Endothelial cell of umbilical vein (primary cell): ENCODE measurements around the gene CD300LD. TPM values are rescaled to one million over a fixed set of nuclear protein-coding genes. Genes with fewer than 3 reads are reported as not detected.

Source experiments
- BruUV-seq: library from RNA; stranded (reverse); fragments of 400-500 nt; replicated peaks from 2 replicates; lab custom pipeline; 2021; lab: Mats Ljungman, UMichigan
- CTCF ChIA-PET: fragments of 300-600, 350-600 bp; sonication (Branson Sonifier 250); formaldehyde crosslinking; loops from one replicate; lab custom pipeline; 2021; ENCODE audit warnings: antibody characterized with exemption, inconsistent platforms; lab: Charles Lee
- POLR2A ChIA-PET: fragments of 300-600, 350-600 bp; sonication (Branson Sonifier 250); formaldehyde crosslinking; loops from one replicate; lab custom pipeline; 2021; ENCODE audit warnings: antibody characterized with exemption, inconsistent platforms; lab: Charles Lee
- DNase-seq: peaks from one replicate; pipeline ENCODE4 v3.0.0-alpha.2; 2011; ENCODE audit warnings: low read depth, low spot score
- FAIRE-seq: peaks from 2 replicates; lab custom pipeline; 2011; peaks lifted over from hg19 to GRCh38; lab: Jason Lieb, UNC
- H2AFZ ChIP-seq: 2 replicates; pipeline ENCODE4 v1.6.0; 2012; ENCODE audit warnings: low read depth, low read length, control low read depth, inconsistent platforms
- H3K27ac ChIP-seq: 2 replicates; pipeline ENCODE4 v1.5.1; 2011; ENCODE audit warnings: low read depth, mild to moderate bottlenecking, control low read depth, low read length, moderate library complexity; ENCODE audit not compliant: insufficient read depth
- H3K27me3 ChIP-seq, 2 experiments: 2 replicates each; pipeline versions ENCODE4 v1.6.0 to v1.6.1; 2011; ENCODE audit warnings: low read length in 2 of 2, mixed read lengths in 1 of 2; ENCODE audit not compliant: control insufficient read depth in 2 of 2, insufficient read depth in 2 of 2
- H3K36me3 ChIP-seq, 2 experiments: 2 replicates in 1 of 2; 3 replicates in 1 of 2; pipeline ENCODE4 v1.5.1; 2011; ENCODE audit warnings: low read length in 2 of 2, mild to moderate bottlenecking in 1 of 2, moderate library complexity in 1 of 2; ENCODE audit not compliant: control insufficient read depth in 2 of 2, insufficient read depth in 2 of 2; ENCODE audit errors: extremely low read depth in 1 of 2
- H3K4me1 ChIP-seq: 3 replicates; pipeline ENCODE4 v1.5.1; 2011; ENCODE audit warnings: mild to moderate bottlenecking, low read length; ENCODE audit not compliant: control insufficient read depth, insufficient read depth; ENCODE audit errors: extremely low read depth
- H3K4me2 ChIP-seq: 2 replicates; pipeline ENCODE4 v1.6.1; 2011; ENCODE audit warnings: low read length, control low read depth, mixed read lengths; ENCODE audit not compliant: insufficient read depth
- H3K4me3 ChIP-seq, 3 experiments: fragments of 200-600 bp in 1 of 3; sonication (generic), shearing (Covaris generic) in 1 of 3; replicated peaks in 1 of 3; 2 replicates each; pipeline ENCODE4 v1.5.1; 2011 to 2016; ENCODE audit warnings: control low read depth in 3 of 3, low read length in 3 of 3, mild to moderate bottlenecking in 2 of 3, inconsistent platforms in 1 of 3, low read depth in 1 of 3, moderate library complexity in 1 of 3; ENCODE audit not compliant: insufficient read depth in 1 of 3
- H3K79me2 ChIP-seq: 2 replicates; pipeline ENCODE4 v1.6.0; 2012; ENCODE audit warnings: low read length, inconsistent platforms; ENCODE audit not compliant: control insufficient read depth, insufficient read depth
- H3K9ac ChIP-seq: replicated peaks from 2 replicates; pipeline ENCODE3; 2011; ENCODE audit warnings: low read length, control low read depth; ENCODE audit not compliant: insufficient read depth; ENCODE audit errors: extremely low read depth
- H3K9me1 ChIP-seq: replicated peaks from 3 replicates; pipeline ENCODE4 v1.6.0; 2011; ENCODE audit warnings: mild to moderate bottlenecking, low read length; ENCODE audit not compliant: control insufficient read depth, insufficient read depth; ENCODE audit errors: extremely low read depth
- H3K9me3 ChIP-seq: replicated peaks from 2 replicates; pipeline ENCODE4 v1.5.1; 2012; ENCODE audit warnings: low read length, inconsistent platforms; ENCODE audit not compliant: control insufficient read depth, insufficient read depth
- H4K20me1 ChIP-seq: replicated peaks from 2 replicates; pipeline ENCODE3; 2011; ENCODE audit warnings: mild to moderate bottlenecking, low read length; ENCODE audit not compliant: control insufficient read depth, insufficient read depth; ENCODE audit errors: extremely low read depth
- CTCF ChIP-seq, 2 donors: IDR thresholded peaks; 1 replicate in 1 of 2; 2 replicates in 1 of 2; pipeline ENCODE4 v1.5.1; 2011; ENCODE audit warnings: low read length in 2 of 2, mild to moderate bottlenecking in 2 of 2, moderate library complexity in 2 of 2, control low read depth in 1 of 2, inconsistent platforms in 1 of 2, low read depth in 1 of 2; ENCODE audit not compliant: insufficient read depth in 1 of 2; ENCODE audit errors: extremely low read depth in 1 of 2
- EZH2 ChIP-seq: IDR thresholded peaks from 2 replicates; pipeline ENCODE4 v1.6.1; 2012; ENCODE audit warnings: borderline replicate concordance, low read depth, mild to moderate bottlenecking, moderate library complexity, low read length, inconsistent platforms; ENCODE audit not compliant: severe bottlenecking
- FOS ChIP-seq: IDR thresholded peaks from 2 replicates; pipeline ENCODE4 v1.6.1; 2011; ENCODE audit warnings: mild to moderate bottlenecking, low read length, moderate library complexity, borderline replicate concordance; ENCODE audit not compliant: insufficient read depth
- GATA2 ChIP-seq: IDR thresholded peaks from 2 replicates; pipeline ENCODE4 v1.7.0; 2011; ENCODE audit warnings: low read depth, mild to moderate bottlenecking, moderate library complexity, mixed read lengths, low read length; ENCODE audit not compliant: insufficient read length, insufficient read depth
- JUN ChIP-seq: IDR thresholded peaks from 2 replicates; pipeline ENCODE4 v1.6.1; 2011; ENCODE audit warnings: borderline replicate concordance, low read depth; ENCODE audit not compliant: insufficient read length, insufficient read depth
- MAX ChIP-seq: IDR thresholded peaks from 2 replicates; pipeline ENCODE4 v1.6.1; 2011; ENCODE audit not compliant: insufficient read depth, insufficient read length
- MYC ChIP-seq: IDR thresholded peaks from one replicate; pipeline ENCODE4 v1.6.1; 2011; ENCODE audit warnings: mild to moderate bottlenecking, low read depth, low read length
- POLR2A ChIP-seq: IDR thresholded peaks from 2 replicates; pipeline ENCODE4 v1.6.1; 2012; ENCODE audit warnings: low read depth, mild to moderate bottlenecking, control low read depth, low read length
- POLR2AphosphoS5 ChIP-seq: IDR thresholded peaks from 2 replicates; pipeline ENCODE4 v1.6.1; 2012; ENCODE audit warnings: low read depth, mild to moderate bottlenecking, control low read depth, low read length, moderate library complexity; ENCODE audit not compliant: insufficient read depth
- dilution Hi-C: fragments of 300-500 bp; cut with MboI; formaldehyde crosslinking; loops from one replicate; pipeline ENCODE4 v1.15.0; 2019; ENCODE audit warnings: low sequenced_read_pairs; ENCODE audit not compliant: extremely low pct_ligation_motif_present
- intact Hi-C: fragments of 100-400 bp; cut with micrococcal nuclease; formaldehyde crosslinking; loops from one replicate; pipeline ENCODE4 v1.10.0; 2022
- polyA plus RNA-seq, 4 experiments: library from polyadenylated mRNA; depleted of rRNA in 3 of 4; stranded (reverse) in 3 of 4; unstranded in 1 of 4; fragments of >200 nt; gene quantifications; 2 replicates each; pipeline versions ENCODE4 v1.2.1 to v1.2.3, GENCODE V29; 2011 to 2012; ENCODE audit warnings: missing spikeins in 1 of 4
- total RNA-seq: library from RNA; stranded (reverse); gene quantifications from 2 replicates; pipeline ENCODE4 v1.2.3, GENCODE V29; 2021

Gene CD300LD
- total and polyA plus RNA-seq, 2 donors (not counting 3 experiments of a cell fraction or from before 2014, with no cell fraction given): not detected

- CTCF ChIA-PET: no interaction called here
- Histone ChIP-seq H3K36me3 (no peaks in the 10 kb centered on the region), H3K79me2 (no peaks in the 10 kb centered on the region), H3K4me3 (no peak overlapping the region), H3K9me3 (no peaks in the 10 kb centered on the region), H3K9me1 (no peaks in the 10 kb centered on the region), H4K20me1 (no peaks in the 10 kb centered on the region), H2AFZ (no peak overlapping the region), H3K27me3 (no peaks in the 10 kb centered on the region), H3K4me1 (no peaks in the 10 kb centered on the region), H3K9ac (no peak overlapping the region), H3K27ac (no peak overlapping the region), H3K4me2 (no peak overlapping the region)
- intact Hi-C loops (no loop called here), dilution Hi-C loops (no loop called here)
- BruUV-seq: no TSS peak
- POLR2A ChIA-PET: no interaction called here
- no peak for TF ChIP-seq FOS
- no peak for TF ChIP-seq MYC
- TF ChIP-seq CTCF (IDR thresholded peaks at IDR 0.05; ENCODE audit: extremely low read depth in 1 of 2, insufficient read depth in 1 of 2, low read depth in 1 of 2, low read length in 2 of 2): no peak
- no peak for TF ChIP-seq MAX
- TF ChIP-seq GATA2: no peak
- no peak for TF ChIP-seq JUN
- TF ChIP-seq POLR2A: no peak
- no peak for TF ChIP-seq EZH2
- no peak for TF ChIP-seq POLR2AphosphoS5
- FAIRE-seq (no peak), DNase-seq (no peak)
These were observed 49.2 kb downstream of the CD300LD start for GRCh38 chr17:74542727-74543383.
